Peyer's patch (tissue), 4 donors: Measurements from ENCODE around the gene LIPT2. TPM values are rescaled to one million over a fixed set of nuclear protein-coding genes. Genes with fewer than 3 reads are reported as not detected.

Experiments used
- DNase-seq, 3 donors: peaks; one replicate each; pipeline ENCODE4 v3.0.0-alpha.2; 2017 to 2019
- H3K27ac ChIP-seq, 4 donors: fragments of 200-600 bp; sonication (generic); one replicate each; pipeline ENCODE4 v1.5.1; 2016 to 2019
- H3K27me3 ChIP-seq, 2 donors: fragments of 200-600 bp; sonication (generic); one replicate each; pipeline ENCODE4 v1.5.1; 2019
- H3K36me3 ChIP-seq, 3 donors: fragments of 200-600 bp; sonication (generic); one replicate each; pipeline ENCODE4 v1.5.1; 2016 to 2019
- H3K4me1 ChIP-seq, 4 donors: fragments of 200-600 bp; sonication (generic); one replicate each; pipeline ENCODE4 v1.5.1; 2016 to 2019
- H3K4me3 ChIP-seq, 4 donors: fragments of 200-600 bp; sonication (generic); 1 replicate in 3 of 4; 2 replicates in 1 of 4; pipeline ENCODE4 v1.5.1; 2016 to 2019; ENCODE audit warnings: mild to moderate bottlenecking in 1 of 4
- H3K9me3 ChIP-seq, 4 donors: fragments of 200-600 bp; sonication (generic); one replicate each; pipeline ENCODE4 v1.5.1; 2016 to 2019; ENCODE audit warnings: mild to moderate bottlenecking in 1 of 4
- CTCF ChIP-seq, 6 experiments: fragments of 450-650 bp in 4 of 6; fragments of 200-600 bp in 2 of 6; sonication (generic) in 1 of 6; IDR thresholded peaks; one replicate each; pipeline ENCODE4 v1.5.1; 2017 to 2019; ENCODE audit warnings: antibody characterized with exemption in 6 of 6, mild to moderate bottlenecking in 3 of 6, moderate library complexity in 1 of 6
- POLR2A ChIP-seq, 2 donors: fragments of 450-650 bp; IDR thresholded peaks; one replicate each; pipeline ENCODE4 v1.5.1; 2017; ENCODE audit warnings: antibody characterized with exemption in 2 of 2, mild to moderate bottlenecking in 2 of 2, moderate library complexity in 2 of 2
- total RNA-seq, 4 donors: library from RNA; depleted of rRNA; stranded (reverse); fragments of >200 nt; gene quantifications; one replicate each; pipeline ENCODE4 v1.1.0, GENCODE V29; 2016

Gene LIPT2
- total RNA-seq, 4 donors from 2014 or later: 7.5 to 9.6 (median 7.9) TPM; not detected in 1

GRCh38 chr11:74480688-74481417 is 12.7 kb downstream of the LIPT2 start:
- TF ChIP-seq CTCF (IDR thresholded peaks at IDR 0.05) (no peak), POLR2A (IDR thresholded peaks at IDR 0.05) (no peak)

GRCh38 chr11:74479732-74480123 is 13.8 kb downstream of the LIPT2 start:
- TF ChIP-seq CTCF (IDR thresholded peaks at IDR 0.05) (no peak), POLR2A (IDR thresholded peaks at IDR 0.05) (no peak)
- H3K36me3 ChIP-seq: no peaks in the 10 kb centered on the region
- no peaks in the 10 kb centered on the region for H3K9me3 ChIP-seq
- no peaks in the 10 kb centered on the region for H3K4me1 ChIP-seq
- DNase-seq: no peak
- no peak overlapping the region for H3K27ac ChIP-seq
- H3K4me3 ChIP-seq: no peak overlapping the region
- H3K27me3 ChIP-seq: no peaks in the 10 kb centered on the region

More at GRCh38 chr11:74480688-74481417, 12.7 kb downstream of the LIPT2 start:
- Histone ChIP-seq H3K27ac (no peak overlapping the region), H3K4me3 (no peak overlapping the region), H3K9me3 (no peaks in the 10 kb centered on the region), H3K36me3 (no peaks in the 10 kb centered on the region), H3K4me1 (no peaks in the 10 kb centered on the region), H3K27me3 (no peaks in the 10 kb centered on the region)
- no peak for DNase-seq

GRCh38 chr11:74478877-74479731 is 14.4 kb downstream of the LIPT2 start:
- no peak overlapping the region for H3K27ac ChIP-seq
- DNase-seq: no peak
- no peaks in the 10 kb centered on the region for H3K4me1 ChIP-seq
- H3K4me3 ChIP-seq: no peak overlapping the region
- H3K9me3 ChIP-seq: no peaks in the 10 kb centered on the region
- TF ChIP-seq POLR2A (IDR thresholded peaks at IDR 0.05): no peak
- TF ChIP-seq CTCF (IDR thresholded peaks at IDR 0.05): no peak
- H3K27me3 ChIP-seq: no peaks in the 10 kb centered on the region
- no peaks in the 10 kb centered on the region for H3K36me3 ChIP-seq

GRCh38 chr11:74476536-74476935 is 17.0 kb downstream of the LIPT2 start:
- H3K9me3 ChIP-seq: no peaks in the 10 kb centered on the region
- no peaks in the 10 kb centered on the region for H3K36me3 ChIP-seq
- no peak for TF ChIP-seq POLR2A (IDR thresholded peaks at IDR 0.05)
- no peak for TF ChIP-seq CTCF (IDR thresholded peaks at IDR 0.05)
- no peak overlapping the region for H3K27ac ChIP-seq
- no peak for DNase-seq
- H3K27me3 ChIP-seq: no peaks in the 10 kb centered on the region
- H3K4me1 ChIP-seq: no peaks in the 10 kb centered on the region
- H3K4me3 ChIP-seq: no peak overlapping the region

- no peak for DNase-seq
- Histone ChIP-seq H3K4me1 (no peaks in the 10 kb centered on the region), H3K36me3 (no peaks in the 10 kb centered on the region), H3K4me3 (no peak overlapping the region), H3K27me3 (no peaks in the 10 kb centered on the region), H3K9me3 (no peaks in the 10 kb centered on the region), H3K27ac (no peak overlapping the region)
- no peak for TF ChIP-seq POLR2A (IDR thresholded peaks at IDR 0.05)
- no peak for TF ChIP-seq CTCF (IDR thresholded peaks at IDR 0.05)
These were observed 19.2 kb downstream of the LIPT2 start for GRCh38 chr11:74474316-74474715.
